Duodenal mucosa (tissue), 2 donors: Measurements from ENCODE around the gene TPR.

Source experiments
- H3K27ac ChIP-seq: one replicate; pipeline ENCODE4 v1.7.0; 2013; ENCODE audit warnings: low read depth, low read length
- H3K27me3 ChIP-seq, 2 donors: one replicate each; pipeline ENCODE4 v1.7.0; 2013; ENCODE audit warnings: low read length in 2 of 2, control low read depth in 1 of 2; ENCODE audit not compliant: insufficient read depth in 2 of 2, control insufficient read depth in 1 of 2
- H3K36me3 ChIP-seq, 2 donors: one replicate each; pipeline ENCODE4 v1.7.0; 2013; ENCODE audit warnings: low read length in 2 of 2, control low read depth in 1 of 2; ENCODE audit not compliant: insufficient read depth in 2 of 2, control insufficient read depth in 1 of 2
- H3K4me1 ChIP-seq, 2 donors: one replicate each; pipeline ENCODE4 v1.7.0; 2013; ENCODE audit warnings: low read length in 2 of 2, control low read depth in 1 of 2; ENCODE audit not compliant: insufficient read depth in 2 of 2, control insufficient read depth in 1 of 2
- H3K4me3 ChIP-seq, 2 donors: one replicate each; pipeline ENCODE4 v1.7.0; 2013; ENCODE audit warnings: low read length in 2 of 2, low read depth in 1 of 2
- H3K9ac ChIP-seq, 2 donors: one replicate each; pipeline ENCODE4 v1.7.0; 2013; ENCODE audit warnings: low read length in 2 of 2, low read depth in 1 of 2
- H3K9me3 ChIP-seq, 2 donors: one replicate each; pipeline ENCODE4 v1.7.0; 2013; ENCODE audit warnings: low read length in 2 of 2, control low read depth in 1 of 2; ENCODE audit not compliant: control insufficient read depth in 1 of 2

TPR gene

GRCh38 chr1:186306533-186306932, 68.5 kb downstream of the TPR start:
- no peak overlapping the region for H3K4me3 ChIP-seq
- no peaks in the 10 kb centered on the region for H3K27me3 ChIP-seq
- H3K4me1 ChIP-seq = no peaks in the 10 kb centered on the region
- peaks cover 0 to 3% of the 10 kb centered on the region in 2 donors for H3K36me3 ChIP-seq
- no peak overlapping the region for H3K9ac ChIP-seq
- no peaks in the 10 kb centered on the region for H3K9me3 ChIP-seq
- H3K27ac ChIP-seq = no peak overlapping the region

- Histone ChIP-seq H3K36me3 (peaks cover 0 to 3% of the 10 kb centered on the region in 2 donors), H3K9me3 (no peaks in the 10 kb centered on the region), H3K9ac (no peak overlapping the region), H3K4me1 (no peaks in the 10 kb centered on the region), H3K27me3 (no peaks in the 10 kb centered on the region), H3K27ac (no peak overlapping the region), H3K4me3 (no peak overlapping the region)
Measured at GRCh38 chr1:186304982-186305949, 69.8 kb downstream of the TPR start.

- Histone ChIP-seq H3K27ac (no peak overlapping the region), H3K4me3 (no peak overlapping the region), H3K36me3 (peaks cover 0 to 2% of the 10 kb centered on the region in 2 donors), H3K9me3 (no peaks in the 10 kb centered on the region), H3K27me3 (no peaks in the 10 kb centered on the region), H3K4me1 (peaks cover 5 to 9% of the 10 kb centered on the region in 2 donors), H3K9ac (no peak overlapping the region)
Measured at GRCh38 chr1:186303911-186304310, 71.1 kb downstream of the TPR start.

GRCh38 chr1:186302381-186302920, 72.6 kb downstream of the TPR start:
- H3K27me3 ChIP-seq = no peaks in the 10 kb centered on the region
- H3K4me3 ChIP-seq = no peak overlapping the region
- H3K27ac ChIP-seq = no peak overlapping the region
- H3K9ac ChIP-seq = no peak overlapping the region
- H3K36me3 ChIP-seq = no peaks in the 10 kb centered on the region
- H3K4me1 ChIP-seq = peaks cover 5 to 9% of the 10 kb centered on the region in 2 donors
- no peaks in the 10 kb centered on the region for H3K9me3 ChIP-seq

- no peaks in the 10 kb centered on the region for H3K9me3 ChIP-seq
- H3K36me3 ChIP-seq = no peaks in the 10 kb centered on the region
- no peak overlapping the region for H3K9ac ChIP-seq
- H3K4me3 ChIP-seq = no peak overlapping the region
- H3K27ac ChIP-seq = no peak overlapping the region
- H3K4me1 ChIP-seq = peaks cover 5 to 9% of the 10 kb centered on the region in 2 donors
- no peaks in the 10 kb centered on the region for H3K27me3 ChIP-seq
Measured at GRCh38 chr1:186301448-186301847, 73.6 kb downstream of the TPR start.

- peaks cover 5 to 9% of the 10 kb centered on the region in 2 donors for H3K4me1 ChIP-seq
- no peak overlapping the region for H3K27ac ChIP-seq
- H3K36me3 ChIP-seq = no peaks in the 10 kb centered on the region
- H3K27me3 ChIP-seq = no peaks in the 10 kb centered on the region
- no peak overlapping the region for H3K9ac ChIP-seq
- H3K4me3 ChIP-seq = no peak overlapping the region
- no peaks in the 10 kb centered on the region for H3K9me3 ChIP-seq
Measured at GRCh38 chr1:186300056-186300455, 75.0 kb downstream of the TPR start.

- no peak overlapping the region for H3K9ac ChIP-seq
- H3K4me1 ChIP-seq = peaks cover 5 to 9% of the 10 kb centered on the region in 2 donors
- H3K36me3 ChIP-seq = no peaks in the 10 kb centered on the region
- H3K27me3 ChIP-seq = no peaks in the 10 kb centered on the region
- no peak overlapping the region for H3K27ac ChIP-seq
- H3K9me3 ChIP-seq = no peaks in the 10 kb centered on the region
- H3K4me3 ChIP-seq = no peak overlapping the region
Measured at GRCh38 chr1:186299570-186299969, 75.5 kb downstream of the TPR start.

- Histone ChIP-seq H3K4me1 (peaks cover 5 to 9% of the 10 kb centered on the region in 2 donors), H3K27ac (no peak overlapping the region), H3K9me3 (no peaks in the 10 kb centered on the region), H3K4me3 (no peak overlapping the region), H3K9ac (no peak overlapping the region), H3K27me3 (no peaks in the 10 kb centered on the region), H3K36me3 (no peaks in the 10 kb centered on the region)
Measured at GRCh38 chr1:186298851-186299250, 76.2 kb downstream of the TPR start.

GRCh38 chr1:186297439-186298045, 77.5 kb downstream of the TPR start:
- H3K36me3 ChIP-seq = no peaks in the 10 kb centered on the region
- no peaks in the 10 kb centered on the region for H3K27me3 ChIP-seq
- no peak overlapping the region for H3K27ac ChIP-seq
- no peak overlapping the region for H3K4me3 ChIP-seq
- peaks cover 5 to 9% of the 10 kb centered on the region in 2 donors for H3K4me1 ChIP-seq
- H3K9me3 ChIP-seq = no peaks in the 10 kb centered on the region
- no peak overlapping the region for H3K9ac ChIP-seq

GRCh38 chr1:186295980-186296379, 79.1 kb downstream of the TPR start, which contains the start of gene PRG4:
Gene PRG4 (plus strand): TSS chr1:186296279.
- no peaks in the 10 kb centered on the region for H3K36me3 ChIP-seq
- no peak within 1 kb of the TSS for H3K4me3 ChIP-seq
- H3K9me3 ChIP-seq = no peaks in the 10 kb centered on the region
- no peak within 1 kb of the TSS for H3K9ac ChIP-seq
- H3K27ac ChIP-seq = no peak within 1 kb of the TSS
- H3K4me1 ChIP-seq = peaks cover 5 to 9% of the 10 kb centered on the region in 2 donors
- no peaks in the 10 kb centered on the region for H3K27me3 ChIP-seq
